Measurements from ENCODE around the gene CHGA.

DNA sequence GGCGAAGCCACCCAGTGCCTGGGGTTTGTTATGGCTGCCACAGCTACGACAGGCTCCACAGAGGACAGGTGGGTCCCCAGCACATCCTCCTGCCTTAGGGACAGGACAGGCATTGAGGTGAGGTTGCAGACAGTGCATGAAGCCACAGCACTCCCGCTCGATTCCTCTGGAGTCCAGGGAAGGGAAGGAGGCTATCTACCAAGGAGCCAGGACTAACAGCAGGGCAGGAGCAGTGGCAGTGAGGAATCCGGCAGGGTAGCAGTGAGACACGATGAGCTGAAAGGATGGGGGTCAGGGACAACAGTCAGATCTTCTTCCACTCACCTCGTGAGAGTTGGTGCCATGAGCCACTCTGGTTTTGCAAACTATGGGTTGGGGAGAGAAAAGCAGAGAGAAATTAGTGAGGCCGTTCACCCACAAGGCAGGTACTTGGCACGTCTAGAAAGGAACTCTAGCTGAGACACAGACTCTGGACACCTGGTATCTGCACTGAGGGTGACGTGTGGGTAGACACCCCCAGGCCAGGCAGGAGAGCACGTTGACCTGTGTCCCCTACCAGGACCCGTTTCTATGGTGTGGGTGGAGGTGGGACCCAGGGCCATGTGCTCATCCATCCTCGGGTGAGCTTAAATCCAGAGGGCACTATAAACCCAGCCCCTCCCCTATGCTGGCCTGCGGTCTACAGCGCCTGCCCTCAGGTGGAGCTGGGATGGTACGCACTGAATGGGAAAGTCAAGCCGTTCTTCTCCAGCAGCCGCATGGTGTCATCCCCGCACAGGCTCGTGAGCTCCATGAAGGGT is 39.3 kb downstream of the CHGA start:
- TF ChIP-seq RFX5 (IDR thresholded peaks at IDR 0.05) (no peak), CHD2 (IDR thresholded peaks at IDR 0.05; ENCODE audit: low read length, partially characterized antibody) (no peak), EP300 (IDR thresholded peaks at IDR 0.05) (no peak), CBX8 (IDR thresholded peaks at IDR 0.05) (no peak), RCOR1 (IDR thresholded peaks at IDR 0.05; ENCODE audit: low read depth, low read length) (no peak), ELK1 (IDR thresholded peaks at IDR 0.05; ENCODE audit: low read depth, low read length) (no peak), CTCF (IDR thresholded peaks at IDR 0.05) (no peak), CHD4 (IDR thresholded peaks at IDR 0.05; ENCODE audit: borderline replicate concordance) (no peak), ESRRA (IDR thresholded peaks at IDR 0.05; ENCODE audit: borderline replicate concordance, low read length) (no peak)
